Neural crest cell (in vitro differentiated cells): ENCODE results near the gene WWOX. TPM values are rescaled to one million over a fixed set of nuclear protein-coding genes. Genes with fewer than 3 reads are reported as not detected.

Source experiments
- DNase-seq: peaks from one replicate; pipeline ENCODE4 v3.0.0; 2021; ENCODE audit warnings: low read depth, mixed read lengths, low spot score
- H3K27ac Mint-ChIP-seq: one replicate; pipeline ENCODE4 v1.8.0; 2021; ENCODE audit warnings: mild to moderate bottlenecking, mixed read lengths; ENCODE audit not compliant: unreplicated experiment
- H3K27me3 Mint-ChIP-seq: 2 replicates; pipeline ENCODE4 v1.8.0; 2021; ENCODE audit warnings: low read depth, mild to moderate bottlenecking, mixed read lengths
- H3K36me3 Mint-ChIP-seq: 2 replicates; pipeline ENCODE4 v1.8.0; 2021; ENCODE audit warnings: low read depth, mild to moderate bottlenecking, mixed read lengths
- H3K4me1 Mint-ChIP-seq: 2 replicates; pipeline ENCODE4 v1.8.0; 2021; ENCODE audit warnings: mixed read lengths
- H3K4me3 Mint-ChIP-seq: one replicate; pipeline ENCODE4 v1.8.0; 2021; ENCODE audit warnings: mild to moderate bottlenecking, mixed read lengths
- H3K9me3 Mint-ChIP-seq: 2 replicates; pipeline ENCODE4 v1.8.0; 2021; ENCODE audit warnings: mixed read lengths
- total RNA-seq: library from RNA; stranded (reverse); gene quantifications from 2 replicates; pipeline ENCODE4 v1.2.1, GENCODE V29; 2021
- TF ChIP-seq, protein P1 (sequence below): fragments of 200-600 bp; sonication (generic); conservative IDR thresholded peaks from 2 replicates; pipeline ENCODE4 v1.5.0; 2021; ENCODE audit warnings: antibody characterized with exemption, mild to moderate bottlenecking

Gene WWOX
- total RNA-seq, 1 donor from 2014 or later: 30.5 TPM

DNA sequence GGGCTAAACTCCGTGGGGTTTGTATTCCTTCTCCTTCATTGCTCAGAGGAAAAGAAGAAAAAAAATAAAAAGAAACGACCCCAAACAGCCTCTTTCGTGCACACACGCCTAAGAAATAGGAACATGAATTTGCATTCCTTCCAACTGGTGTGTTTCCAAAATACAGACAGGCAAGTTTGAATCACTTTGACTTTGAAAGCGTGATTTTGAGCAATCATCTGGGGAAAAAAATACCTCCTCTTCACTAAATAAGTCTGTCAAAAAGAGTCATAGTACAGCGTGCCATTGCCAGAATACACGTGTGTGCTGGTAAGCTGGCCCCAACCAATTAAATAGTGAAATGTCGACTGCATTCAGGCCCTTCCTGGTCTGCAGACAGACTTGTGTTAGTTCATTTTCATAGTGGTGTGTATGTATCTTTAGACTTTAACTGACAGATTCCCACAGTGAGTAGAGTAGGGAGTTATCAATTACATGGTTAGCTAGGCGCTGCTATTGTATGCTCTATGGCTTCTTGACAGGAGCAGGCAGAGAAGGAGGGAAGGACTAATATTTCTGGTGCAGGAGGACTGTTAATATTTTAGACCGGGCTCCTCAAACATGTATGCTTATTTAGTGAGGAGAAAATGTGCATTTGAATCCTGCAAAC is 882.8 kb downstream of the WWOX start:
- DNase-seq: no peak
- TF ChIP-seq, protein P1, sequence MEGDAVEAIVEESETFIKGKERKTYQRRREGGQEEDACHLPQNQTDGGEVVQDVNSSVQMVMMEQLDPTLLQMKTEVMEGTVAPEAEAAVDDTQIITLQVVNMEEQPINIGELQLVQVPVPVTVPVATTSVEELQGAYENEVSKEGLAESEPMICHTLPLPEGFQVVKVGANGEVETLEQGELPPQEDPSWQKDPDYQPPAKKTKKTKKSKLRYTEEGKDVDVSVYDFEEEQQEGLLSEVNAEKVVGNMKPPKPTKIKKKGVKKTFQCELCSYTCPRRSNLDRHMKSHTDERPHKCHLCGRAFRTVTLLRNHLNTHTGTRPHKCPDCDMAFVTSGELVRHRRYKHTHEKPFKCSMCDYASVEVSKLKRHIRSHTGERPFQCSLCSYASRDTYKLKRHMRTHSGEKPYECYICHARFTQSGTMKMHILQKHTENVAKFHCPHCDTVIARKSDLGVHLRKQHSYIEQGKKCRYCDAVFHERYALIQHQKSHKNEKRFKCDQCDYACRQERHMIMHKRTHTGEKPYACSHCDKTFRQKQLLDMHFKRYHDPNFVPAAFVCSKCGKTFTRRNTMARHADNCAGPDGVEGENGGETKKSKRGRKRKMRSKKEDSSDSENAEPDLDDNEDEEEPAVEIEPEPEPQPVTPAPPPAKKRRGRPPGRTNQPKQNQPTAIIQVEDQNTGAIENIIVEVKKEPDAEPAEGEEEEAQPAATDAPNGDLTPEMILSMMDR: no peak
- Mint-ChIP-seq H3K27me3 (peaks cover 12% of the 10 kb centered on the region), H3K4me3 (no peak overlapping the region), H3K9me3 (no peaks in the 10 kb centered on the region), H3K27ac (peak overlapping the region; percentile 70), H3K36me3 (no peaks in the 10 kb centered on the region), H3K4me1 (peaks cover 21% of the 10 kb centered on the region)

DNA sequence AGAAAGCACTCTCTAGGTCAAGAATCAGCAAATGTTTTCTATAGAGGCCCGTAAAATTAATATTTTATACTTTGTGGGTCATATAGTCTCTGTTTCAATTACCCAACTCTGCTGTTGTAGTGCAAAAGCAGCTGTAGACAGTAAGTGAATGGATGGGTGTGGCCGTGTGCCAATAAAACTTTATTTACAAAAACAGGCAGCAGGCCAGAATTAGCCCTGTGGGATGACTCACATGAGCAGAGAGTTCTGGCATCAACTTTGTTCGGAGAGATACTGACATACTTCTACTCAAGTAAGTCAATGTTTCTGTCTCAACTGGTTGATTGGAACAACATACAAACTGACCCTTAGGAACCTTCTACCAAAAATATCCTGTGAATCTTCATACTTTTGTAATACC is 884.9 kb downstream of the WWOX start:
- no peaks in the 10 kb centered on the region for H3K36me3 Mint-ChIP-seq
- H3K27ac Mint-ChIP-seq: no peak overlapping the region
- TF ChIP-seq, protein P1: no peak
- peaks cover 26% of the 10 kb centered on the region for H3K4me1 Mint-ChIP-seq
- no peak for DNase-seq
- H3K4me3 Mint-ChIP-seq: no peak overlapping the region
- H3K27me3 Mint-ChIP-seq: peaks cover 18% of the 10 kb centered on the region
- H3K9me3 Mint-ChIP-seq: no peaks in the 10 kb centered on the region

DNA sequence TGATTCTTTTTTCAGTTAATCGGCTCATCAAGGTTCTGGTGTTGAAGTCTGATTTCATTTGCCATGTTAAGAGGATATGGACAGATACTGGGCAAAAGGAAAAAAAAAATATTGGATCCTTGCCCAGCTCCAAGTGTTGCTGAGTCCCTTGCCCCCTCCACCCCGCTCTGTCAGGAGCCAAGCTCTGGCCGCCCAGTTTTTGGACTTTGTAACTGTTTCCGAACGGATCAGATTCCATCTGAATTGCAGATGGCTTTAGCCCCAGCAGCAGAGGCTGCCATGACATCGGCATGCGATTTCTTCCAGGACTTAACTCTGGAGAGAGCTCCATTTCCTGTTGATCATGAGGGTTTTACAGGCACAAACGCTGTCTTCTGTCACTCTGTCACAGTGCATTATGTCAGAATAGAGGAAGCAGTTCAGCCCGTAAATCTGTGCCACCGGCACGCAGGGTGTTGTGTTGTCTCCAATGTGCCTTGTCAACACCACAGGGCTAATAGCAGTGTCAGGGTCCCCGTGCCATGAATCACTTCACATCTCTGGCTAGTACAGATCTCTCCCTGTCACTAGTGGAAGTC is 885.5 kb downstream of the WWOX start:
- peak overlapping the region; percentile 17 for H3K27ac Mint-ChIP-seq
- no peak overlapping the region for H3K4me3 Mint-ChIP-seq
- DNase-seq: no peak
- peaks cover 19% of the 10 kb centered on the region for H3K27me3 Mint-ChIP-seq
- no peaks in the 10 kb centered on the region for H3K9me3 Mint-ChIP-seq
- no peaks in the 10 kb centered on the region for H3K36me3 Mint-ChIP-seq
- TF ChIP-seq, protein P1: no peak
- peaks cover 30% of the 10 kb centered on the region for H3K4me1 Mint-ChIP-seq

GRCh38 chr16:78985716-78986605 is 886.5 kb downstream of the WWOX start:
- Mint-ChIP-seq H3K9me3 (no peaks in the 10 kb centered on the region), H3K4me3 (no peak overlapping the region), H3K27me3 (peaks cover 25% of the 10 kb centered on the region), H3K27ac (no peak overlapping the region), H3K4me1 (peaks cover 40% of the 10 kb centered on the region), H3K36me3 (no peaks in the 10 kb centered on the region)
- TF ChIP-seq, protein P1: no peak
- no peak for DNase-seq

- no peaks in the 10 kb centered on the region for H3K36me3 Mint-ChIP-seq
- no peak for DNase-seq
- peaks cover 37% of the 10 kb centered on the region for H3K27me3 Mint-ChIP-seq
- peaks cover 37% of the 10 kb centered on the region for H3K4me1 Mint-ChIP-seq
- no peak overlapping the region for H3K27ac Mint-ChIP-seq
- no peak overlapping the region for H3K4me3 Mint-ChIP-seq
- TF ChIP-seq, protein P1: no peak
- no peaks in the 10 kb centered on the region for H3K9me3 Mint-ChIP-seq
Observed at GRCh38 chr16:78987666-78988065, 888.2 kb downstream of the WWOX start.
